Activated CD4-positive, alpha-beta T cell treated with anti-CD3 and anti-CD28 coated beads for 4 hours (primary cell): ENCODE results near the gene PI4K2A.

Experiments
- DNase-seq, 2 donors: peaks; one replicate each; pipeline ENCODE4 v3.0.0-alpha.2; 2020

Gene PI4K2A

DNA sequence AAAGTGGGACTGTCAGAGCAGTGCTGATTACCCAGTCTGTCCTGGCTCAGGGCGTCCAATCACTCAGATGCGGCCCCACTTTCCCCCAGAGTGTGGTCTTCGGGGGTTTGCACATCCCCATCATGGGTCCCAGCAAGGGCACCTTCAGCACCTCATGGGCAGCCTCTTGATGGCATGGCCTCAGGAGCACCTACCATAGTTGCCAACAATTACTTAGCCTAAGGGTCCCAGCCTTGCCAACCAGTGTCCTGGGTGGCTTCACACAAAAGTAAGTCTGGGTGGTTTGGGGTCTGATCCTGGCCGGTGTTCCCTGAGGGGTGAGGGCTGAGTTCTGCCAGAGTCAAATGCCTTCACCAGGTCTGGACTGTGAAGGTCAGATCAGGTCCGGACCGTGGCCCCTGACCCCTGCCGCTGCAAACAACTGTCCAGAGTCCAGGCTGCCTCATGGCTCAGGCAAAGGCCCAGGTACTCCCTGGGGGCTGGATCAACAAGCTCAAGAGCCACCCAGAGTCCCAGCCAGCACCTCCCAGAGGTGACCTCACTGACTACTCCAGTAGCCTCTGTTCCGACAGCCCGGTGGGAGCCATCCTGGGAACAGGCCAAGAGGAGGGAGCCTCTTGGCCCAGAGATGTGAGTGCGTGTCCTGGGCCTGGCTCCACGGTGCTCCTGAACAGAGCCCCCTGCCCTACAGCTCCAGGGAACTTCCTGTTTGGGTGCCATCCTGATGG is 66.8 kb downstream of the PI4K2A start:
- no peak for DNase-seq

DNA sequence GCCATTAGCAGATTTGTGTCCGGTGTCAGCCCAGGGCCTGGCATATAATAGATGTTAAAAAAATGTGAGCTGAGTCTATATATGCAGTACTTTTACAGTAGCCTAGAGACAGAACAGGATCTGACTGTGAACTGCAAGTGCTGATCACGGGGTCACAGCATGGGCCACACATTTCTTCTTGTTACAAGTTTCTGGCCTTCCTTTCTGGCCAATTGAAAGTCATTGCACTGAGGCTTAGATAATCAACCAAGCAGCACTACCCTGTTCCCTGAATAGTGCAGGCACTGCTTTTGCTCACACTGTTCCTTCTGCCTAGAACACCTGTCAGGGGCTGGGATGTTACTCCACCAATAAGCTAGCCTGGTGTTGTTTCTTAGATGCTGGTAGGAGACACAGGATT is 67.7 kb downstream of the PI4K2A start:
- DNase-seq, result no peak

DNA sequence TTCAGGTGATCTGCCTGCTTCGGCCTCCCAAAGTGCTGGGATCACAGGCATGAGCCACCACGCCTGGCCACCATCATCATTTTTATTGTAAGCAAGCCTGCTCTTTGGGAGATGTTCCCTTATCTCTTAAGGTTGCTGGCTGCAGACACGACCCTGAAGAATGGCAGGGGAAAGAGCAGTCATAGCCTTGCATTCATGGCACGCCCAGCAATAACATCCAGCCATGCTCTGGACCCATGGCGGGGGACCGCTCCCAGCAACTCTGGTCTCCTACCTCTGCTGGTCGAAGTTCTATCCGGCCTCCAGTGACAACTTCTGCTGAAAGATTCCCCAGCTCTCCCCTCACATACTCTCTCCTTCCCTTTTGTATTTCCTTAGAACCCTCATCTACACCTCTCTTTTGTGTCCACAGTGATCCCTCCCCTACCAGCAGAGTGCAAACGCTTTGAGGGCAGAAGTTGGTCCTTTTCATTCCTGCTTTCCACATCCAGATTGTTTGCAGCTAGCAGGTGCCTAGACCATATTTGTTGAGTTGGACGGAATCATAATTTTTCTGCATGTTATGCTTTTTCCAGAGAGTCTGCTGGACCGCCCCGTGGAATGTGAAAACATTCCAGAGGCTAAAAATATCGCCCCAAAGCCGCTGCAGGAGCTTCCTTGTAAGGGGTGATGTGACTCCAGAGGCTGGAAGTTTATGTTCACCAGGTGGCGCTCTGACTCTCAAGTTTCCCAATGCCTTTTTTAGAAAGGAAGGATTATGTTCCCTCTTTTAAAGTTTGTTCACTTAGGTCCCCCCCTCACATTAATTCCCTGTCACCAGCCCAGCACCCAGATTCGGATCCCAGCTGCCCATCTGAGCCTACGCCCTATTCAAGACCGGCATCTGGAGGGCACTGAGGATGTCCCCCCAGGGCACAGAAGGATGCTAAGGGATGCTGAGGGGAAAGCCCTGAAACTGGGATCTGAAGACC is 68.8 kb downstream of the PI4K2A start:
- peak; percentile 22 to 42 for DNase-seq

DNA sequence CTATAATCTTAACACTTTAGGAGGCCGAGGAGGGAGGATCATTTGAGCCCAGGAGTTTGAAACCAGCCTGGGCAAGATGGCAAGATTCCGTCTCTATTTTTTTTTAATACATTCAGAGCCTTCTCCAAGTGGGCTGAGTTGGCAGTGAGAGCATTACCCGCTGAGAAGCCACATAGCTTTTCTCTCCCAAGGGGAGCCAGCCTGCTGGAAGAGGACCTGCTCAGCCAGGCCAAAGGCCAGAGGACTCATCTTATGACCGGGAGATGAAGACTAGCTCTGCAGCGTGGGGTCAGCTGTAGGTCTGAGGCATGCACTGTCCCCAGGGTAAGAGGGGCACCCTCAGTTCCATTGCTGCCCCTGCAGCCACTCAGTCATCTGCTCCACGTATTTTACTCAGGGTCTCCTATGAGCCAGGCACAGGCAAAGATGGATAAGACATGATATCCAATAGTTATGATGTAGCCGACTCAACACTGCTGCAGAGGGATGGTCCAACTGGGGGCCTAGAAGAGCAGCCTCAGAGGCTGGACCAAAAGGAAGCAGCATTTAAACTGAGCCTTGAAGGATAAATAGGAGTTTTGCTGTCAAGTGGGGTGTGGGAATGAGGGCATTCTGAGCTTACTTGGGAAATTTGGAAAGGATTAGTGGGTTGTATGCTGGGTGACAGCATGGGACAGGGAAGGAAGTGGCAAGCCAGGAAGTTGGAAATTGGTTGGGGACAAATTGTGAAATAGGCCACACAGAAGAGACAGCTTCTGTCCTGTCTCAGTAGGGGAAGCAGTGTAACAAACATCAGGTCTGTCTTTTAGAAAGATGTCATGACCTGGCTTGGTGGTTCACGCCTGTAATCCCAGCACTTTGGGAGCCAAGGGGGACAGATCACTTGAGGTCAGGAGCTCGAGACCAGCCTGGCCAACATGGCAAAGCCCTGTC is 71.4 kb downstream of the PI4K2A start:
- DNase-seq, result no peak

DNA sequence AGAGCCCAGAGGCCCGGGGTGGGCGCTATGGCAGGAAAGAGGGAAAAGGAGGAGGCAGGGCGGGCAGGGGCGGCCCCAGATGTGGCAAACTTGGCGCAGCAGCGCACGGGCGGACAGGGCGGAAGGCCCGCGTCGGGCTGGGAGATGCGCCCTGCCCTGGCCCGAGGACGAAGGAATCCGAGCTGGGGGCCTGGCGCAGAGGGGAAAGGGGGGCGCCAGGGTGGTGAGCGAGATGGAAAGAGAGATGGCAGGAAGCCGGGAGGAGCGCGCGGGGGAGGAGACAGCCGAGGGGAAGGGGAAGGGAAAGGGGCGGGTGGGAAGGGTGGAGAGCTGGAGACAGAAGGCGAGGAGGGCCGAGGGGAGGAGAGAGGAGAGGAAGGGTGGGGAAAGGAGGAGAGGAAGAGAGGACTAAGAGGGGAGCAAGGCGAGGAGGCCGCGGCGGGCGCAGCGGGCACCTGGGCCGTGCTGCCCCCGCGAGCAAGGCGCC is 72.9 kb downstream of the PI4K2A start, which contains the start of gene MARVELD1:
Gene MARVELD1 (plus strand): TSS at position 392 of the 487 bp plus-strand sequence. CDS start 147 bp downstream, outside the sequence.
- no peak for DNase-seq

DNA sequence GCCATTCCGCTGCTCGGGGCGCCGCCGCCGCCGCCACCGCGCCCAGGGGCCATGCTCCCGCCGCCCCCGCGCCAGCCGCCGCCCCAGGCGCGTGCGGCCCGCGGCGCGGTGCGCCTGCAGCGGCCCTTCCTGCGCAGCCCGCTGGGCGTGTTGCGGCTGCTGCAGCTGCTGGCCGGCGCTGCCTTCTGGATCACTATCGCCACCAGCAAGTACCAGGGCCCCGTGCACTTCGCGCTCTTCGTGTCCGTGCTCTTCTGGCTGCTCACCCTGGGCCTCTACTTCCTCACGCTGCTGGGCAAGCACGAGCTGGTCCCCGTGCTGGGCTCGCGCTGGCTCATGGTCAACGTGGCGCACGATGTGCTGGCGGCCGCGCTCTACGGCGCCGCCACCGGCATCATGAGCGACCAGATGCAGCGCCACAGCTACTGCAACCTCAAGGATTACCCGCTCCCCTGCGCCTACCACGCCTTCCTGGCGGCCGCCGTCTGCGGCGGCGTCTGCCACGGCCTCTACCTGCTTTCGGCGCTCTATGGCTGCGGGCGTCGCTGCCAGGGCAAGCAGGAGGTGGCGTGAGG is 73.4 kb downstream of the PI4K2A start:
- peak; percentile 37 to 43 for DNase-seq

DNA sequence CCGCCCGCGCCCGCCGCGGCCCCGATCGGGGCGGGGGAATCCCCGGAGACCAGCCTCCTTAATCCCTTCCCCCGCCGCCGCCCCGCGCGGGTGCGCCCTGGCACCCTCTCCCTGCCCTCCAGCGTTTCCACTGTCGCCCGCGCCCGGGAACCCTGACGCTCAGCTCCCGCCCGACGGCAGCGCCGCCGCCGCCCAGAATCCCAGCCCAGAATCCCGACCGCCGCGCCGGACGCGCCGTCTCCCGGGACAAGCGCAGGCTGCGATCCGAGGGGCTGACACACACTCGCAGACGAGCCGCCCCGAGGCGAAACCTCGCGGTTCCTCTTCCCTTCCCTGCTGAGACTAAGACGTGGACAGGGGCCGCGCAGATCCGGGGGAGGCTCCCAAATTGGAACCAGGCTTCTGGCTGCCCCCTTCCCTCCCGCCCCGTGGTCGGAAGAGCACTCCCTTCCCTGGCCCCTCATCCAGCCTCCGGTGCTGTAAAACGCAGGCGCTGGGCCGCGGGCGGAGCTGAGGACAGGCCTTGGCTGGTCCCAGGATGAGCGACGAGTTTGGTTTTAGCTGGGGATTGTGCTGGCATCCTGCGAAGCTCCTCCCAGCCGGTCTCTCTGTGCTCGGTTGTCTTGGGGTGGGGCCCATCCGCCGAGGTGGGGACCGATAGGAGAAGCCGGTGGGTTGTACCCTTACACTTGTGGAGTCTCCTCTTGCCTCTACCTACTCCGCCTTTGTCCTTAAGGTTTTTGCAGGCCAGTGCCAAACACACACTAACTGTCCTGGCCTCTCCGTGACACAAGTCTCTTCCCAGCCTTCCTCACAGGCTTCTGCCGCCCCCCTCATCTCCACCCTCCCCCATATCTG is 74.2 kb downstream of the PI4K2A start:
- peak in 1 of 2 donors; percentile 8 for DNase-seq

DNA sequence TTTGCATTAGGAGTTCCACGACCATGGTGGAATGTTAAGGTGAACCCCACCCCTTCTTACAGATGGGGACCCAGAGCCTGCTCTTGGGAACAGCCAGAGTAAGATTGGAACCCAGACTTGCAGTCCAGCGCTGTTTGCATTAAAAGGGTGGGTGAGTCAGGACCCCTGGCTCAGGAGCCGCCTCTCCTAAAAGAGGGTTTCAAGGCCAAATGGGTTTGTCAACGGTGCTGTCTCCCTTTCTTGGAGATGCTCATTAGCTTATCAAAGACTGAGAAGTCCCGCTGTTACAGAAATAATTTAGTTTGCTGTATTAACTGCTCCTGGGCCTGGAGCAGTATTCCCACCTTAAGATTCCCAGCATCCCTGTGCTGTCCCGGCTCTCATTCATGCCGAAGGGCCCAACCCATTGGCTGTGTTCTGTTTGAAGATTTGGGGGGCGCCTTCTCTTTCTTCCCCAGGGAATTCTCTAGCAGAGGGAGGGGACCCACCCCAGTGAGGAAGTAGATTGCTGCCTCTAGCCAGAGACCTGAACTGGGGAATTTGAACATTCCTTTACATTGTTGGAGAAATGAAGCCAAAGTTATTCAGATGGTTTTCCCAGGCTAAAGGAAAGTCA is 74.9 kb downstream of the PI4K2A start:
- no peak for DNase-seq

DNA sequence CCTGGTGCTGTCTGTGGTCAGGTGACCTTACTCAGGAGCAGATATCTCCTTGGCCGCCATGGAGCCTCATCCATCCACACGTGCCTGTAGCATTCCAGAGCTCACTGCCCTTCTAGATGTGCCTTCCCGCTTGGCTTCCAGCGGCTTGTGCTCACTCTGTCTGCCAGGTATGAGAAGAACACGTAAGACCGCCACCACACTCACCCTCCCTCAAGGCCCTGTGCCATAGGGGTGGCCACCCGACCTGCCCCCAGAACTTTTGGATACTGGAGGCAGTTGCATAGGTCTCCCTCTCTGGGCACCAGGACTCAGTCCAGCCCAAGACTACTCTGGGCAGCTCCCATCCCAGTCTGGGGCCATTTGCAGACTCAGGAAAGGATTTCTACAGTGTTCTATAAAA is 77.2 kb downstream of the PI4K2A start:
- no peak for DNase-seq

DNA sequence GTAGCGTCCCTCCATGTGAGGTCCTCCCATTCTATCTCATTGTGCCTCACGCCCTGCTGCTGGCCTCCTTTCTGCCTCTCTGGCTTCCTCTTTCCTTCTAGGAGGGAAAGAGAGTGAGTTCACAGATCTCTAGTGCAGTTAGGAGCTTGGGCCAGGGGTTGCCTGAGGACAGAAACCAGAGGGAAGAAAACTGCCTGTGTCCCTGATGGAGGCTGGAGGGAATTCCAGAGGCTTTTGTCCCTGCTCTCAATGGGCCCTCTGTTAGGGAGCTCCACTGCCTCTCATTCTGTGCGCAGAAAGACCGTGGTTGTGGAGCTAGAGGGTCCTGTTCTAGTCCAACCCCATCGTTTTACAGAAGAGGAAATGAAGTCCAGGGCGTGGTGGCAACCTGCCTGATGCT is 77.7 kb downstream of the PI4K2A start:
- DNase-seq, result no peak

DNA sequence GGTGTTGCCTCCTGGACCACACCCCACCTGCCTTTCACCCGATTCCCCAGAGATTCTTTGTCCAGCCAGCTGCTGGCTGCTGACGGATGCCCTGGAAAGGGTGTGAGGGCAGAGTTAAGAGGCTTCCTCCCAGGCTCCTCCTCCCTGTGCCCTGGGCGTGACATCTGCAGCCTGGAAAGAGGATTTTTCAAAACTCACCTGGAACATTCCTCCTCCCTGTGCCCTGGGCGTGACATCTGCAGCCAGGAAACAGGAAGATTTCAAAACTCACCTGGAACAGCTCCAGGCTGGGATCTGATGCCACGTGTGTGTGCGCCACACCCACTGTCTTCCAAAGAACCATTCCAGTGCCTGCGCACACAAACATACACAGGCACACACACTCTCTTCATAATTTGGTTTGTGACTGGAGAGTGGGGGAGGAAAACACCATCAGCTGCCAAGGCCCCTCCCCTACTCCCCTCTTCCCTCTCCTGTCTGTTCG is 78.2 kb downstream of the PI4K2A start:
- DNase-seq, result no peak

DNA sequence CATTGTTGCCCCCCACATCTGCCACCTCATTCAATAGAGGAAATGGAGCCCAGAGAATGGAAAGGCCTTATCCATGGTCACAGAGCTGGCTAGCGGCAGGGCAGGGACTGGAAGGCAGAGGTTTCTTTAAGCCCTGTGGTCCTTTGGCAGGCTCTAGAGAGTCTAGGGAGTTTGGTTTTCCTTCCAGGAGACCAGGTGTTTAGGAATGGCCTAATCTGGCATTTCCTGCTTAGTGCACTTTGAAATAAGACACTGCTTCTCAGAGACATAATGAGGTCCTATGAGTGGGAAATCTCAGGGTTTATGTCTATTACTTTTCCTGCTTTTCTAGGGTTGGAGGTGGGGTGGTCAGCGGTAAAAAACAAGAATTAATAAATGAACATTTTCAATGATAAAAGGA is 79.1 kb downstream of the PI4K2A start:
- DNase-seq, result no peak

DNA sequence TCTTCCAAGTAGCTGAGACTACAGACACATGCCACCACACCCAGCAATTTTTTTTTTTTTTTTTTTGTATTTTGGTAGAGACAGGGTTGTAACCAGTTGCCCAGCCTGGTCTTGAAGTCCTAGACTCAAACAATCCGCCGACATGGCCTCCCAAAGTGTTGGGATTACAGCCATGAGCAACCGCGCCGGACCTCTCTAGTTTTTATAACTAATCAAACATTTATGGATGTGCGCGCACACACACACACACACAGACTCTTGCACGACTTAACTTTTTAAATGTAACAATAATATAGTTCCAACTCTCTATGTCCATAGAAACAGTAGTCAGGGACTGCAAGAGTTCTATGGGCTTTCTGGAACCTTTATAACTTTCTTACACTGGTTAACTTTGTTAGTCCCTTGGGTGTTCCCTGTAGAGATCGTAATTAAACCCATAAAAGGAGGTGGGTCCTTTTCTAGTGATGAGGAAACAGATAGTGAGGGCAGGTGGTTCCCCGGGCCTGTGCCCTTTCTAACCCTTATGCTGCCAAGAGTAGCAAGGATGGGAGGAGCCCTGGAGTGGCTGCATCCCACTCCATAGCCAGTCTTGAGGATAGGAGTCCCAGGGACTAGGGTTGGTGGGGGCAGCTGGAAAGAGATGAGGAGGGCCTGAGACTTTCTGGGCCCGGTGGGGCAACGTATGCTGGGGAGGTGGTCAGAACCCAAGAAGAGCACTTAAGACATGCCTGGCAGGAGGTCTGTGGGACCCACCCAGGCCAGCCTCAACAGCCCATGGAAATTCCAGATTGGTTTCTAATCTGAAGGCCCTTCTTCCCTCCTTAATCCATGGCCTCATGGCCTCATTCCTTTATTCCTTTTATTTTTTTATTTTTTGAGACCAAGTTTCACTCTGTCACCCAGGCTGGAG is 81.7 kb downstream of the PI4K2A start:
- no peak for DNase-seq

DNA sequence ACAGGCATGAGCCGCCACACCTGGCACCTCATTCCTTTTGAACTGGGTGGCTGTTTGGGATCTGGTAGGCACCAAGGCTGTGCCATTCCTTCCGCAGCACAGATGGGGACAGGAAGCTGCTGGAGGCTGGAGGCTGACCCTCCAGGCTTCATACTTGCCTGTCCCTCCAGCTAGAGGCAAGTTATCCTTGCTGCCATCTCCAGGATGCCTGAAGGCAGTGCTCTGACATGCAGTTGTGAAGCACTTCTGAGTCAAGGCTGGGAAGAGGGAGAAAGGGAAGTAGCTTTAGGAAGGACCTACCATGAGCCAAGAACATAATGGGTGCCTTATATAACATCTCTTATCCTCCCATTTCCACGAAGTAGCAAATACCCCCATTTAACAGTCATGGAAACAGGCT is 82.5 kb downstream of the PI4K2A start:
- DNase-seq, result no peak

DNA sequence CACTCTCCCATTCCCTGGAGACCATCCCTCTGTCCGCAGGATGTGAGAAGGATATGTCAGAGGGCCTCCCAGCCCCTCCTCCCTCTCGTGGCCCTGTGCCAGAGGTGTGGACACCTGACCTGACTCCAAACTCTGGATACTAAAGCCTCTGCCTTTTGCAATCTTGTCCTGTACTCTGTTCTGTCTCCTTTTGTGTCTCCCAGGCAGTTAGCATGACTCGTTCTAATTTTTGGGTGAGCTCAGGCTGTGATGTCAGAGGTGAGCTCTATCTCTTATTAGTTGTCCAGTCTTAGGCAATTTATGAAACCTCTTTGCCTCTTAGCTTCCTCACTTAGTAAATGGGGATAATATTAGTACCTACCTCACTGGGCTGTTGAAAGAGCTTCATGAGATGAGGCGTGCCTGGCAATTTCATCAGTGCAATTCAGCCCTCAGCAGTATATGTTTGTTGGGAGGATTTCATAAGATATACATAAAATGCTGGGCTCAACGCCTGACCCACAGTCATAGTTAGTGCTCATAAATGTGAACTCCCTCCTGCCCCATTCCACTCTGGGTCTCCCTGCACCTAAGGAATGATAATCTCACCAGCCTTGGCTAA is 84.0 kb downstream of the PI4K2A start:
- no peak for DNase-seq
